Measurements from ENCODE around the gene SEMA3C. TPM values are rescaled to one million over a fixed set of nuclear protein-coding genes. Genes with fewer than 3 reads are reported as not detected.

The SEMA3C gene
- total RNA-seq, 2 donors from 2014 or later = not detected

DNA sequence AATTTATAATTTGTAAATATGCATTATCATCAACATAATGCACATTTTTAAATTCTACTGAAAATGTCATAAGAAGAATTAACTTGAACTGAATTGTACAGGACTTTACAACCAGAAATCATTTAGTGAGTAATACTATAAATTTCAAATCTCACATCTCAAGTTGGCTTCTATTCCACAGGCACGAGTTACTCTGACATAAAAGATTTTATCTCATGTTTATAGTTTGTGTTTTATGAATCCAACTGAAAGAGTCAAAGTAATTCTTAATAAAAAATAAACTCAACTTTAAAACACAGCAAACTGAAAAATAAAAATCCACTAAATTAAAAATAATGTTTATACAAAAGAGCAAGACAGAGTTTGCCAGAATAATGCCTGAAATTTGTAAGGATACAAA lies 151.2 kb downstream of the SEMA3C start:
- no peak overlapping the region for H3K27ac Mint-ChIP-seq
- no peak overlapping the region for H3K4me3 Mint-ChIP-seq
- H3K4me1 Mint-ChIP-seq (ENCODE audit: low read depth) = no peaks in the 10 kb centered on the region
- no peaks in the 10 kb centered on the region for H3K36me3 Mint-ChIP-seq (ENCODE audit: insufficient read depth in 2 of 2)
- DNase-seq (no peak), ATAC-seq (replicated peaks in 1 of 2) (no peak)
- H3K9me3 Mint-ChIP-seq = peaks cover 0 to 2% of the 10 kb centered on the region in 2 donors
- no peaks in the 10 kb centered on the region for H3K27me3 Mint-ChIP-seq (ENCODE audit: low read depth)

- no peak for DNase-seq
- Mint-ChIP-seq H3K9me3 (peaks cover 0 to 2% of the 10 kb centered on the region in 2 donors), H3K36me3 (ENCODE audit: insufficient read depth in 2 of 2) (no peaks in the 10 kb centered on the region), H3K4me3 (no peak overlapping the region), H3K4me1 (ENCODE audit: low read depth) (no peaks in the 10 kb centered on the region), H3K27ac (no peak overlapping the region), H3K27me3 (ENCODE audit: low read depth) (no peaks in the 10 kb centered on the region)
- no peak for ATAC-seq (replicated peaks in 1 of 2)
Measured at GRCh38 chr7:80766724-80767123, 152.1 kb downstream of the SEMA3C start.

- Mint-ChIP-seq H3K27ac (no peak overlapping the region), H3K36me3 (ENCODE audit: insufficient read depth in 2 of 2) (no peaks in the 10 kb centered on the region), H3K27me3 (ENCODE audit: low read depth) (no peaks in the 10 kb centered on the region), H3K4me1 (ENCODE audit: low read depth) (no peaks in the 10 kb centered on the region), H3K4me3 (no peak overlapping the region), H3K9me3 (no peaks in the 10 kb centered on the region)
- DNase-seq (no peak), ATAC-seq (replicated peaks in 1 of 2) (no peak)
Measured at GRCh38 chr7:80764132-80764531, 154.7 kb downstream of the SEMA3C start.

DNA sequence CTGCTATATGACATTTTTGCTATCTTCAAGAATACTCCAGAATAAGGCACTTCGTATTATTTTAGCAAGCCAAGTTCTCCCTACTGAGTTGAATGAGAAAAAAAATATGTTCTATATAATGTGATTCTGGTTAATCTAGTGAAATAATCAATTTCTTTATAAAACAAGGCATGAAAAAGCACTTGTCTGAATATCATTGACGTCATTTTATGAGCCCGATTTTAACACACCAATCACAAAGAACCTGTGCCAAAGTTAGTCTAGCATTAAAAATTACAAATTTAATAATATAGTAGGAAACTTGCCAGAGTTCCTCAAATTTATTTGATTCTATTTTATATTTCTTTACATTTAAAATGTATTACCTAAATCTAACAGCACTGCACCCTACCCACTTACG lies 155.1 kb downstream of the SEMA3C start:
- no peaks in the 10 kb centered on the region for H3K27me3 Mint-ChIP-seq (ENCODE audit: low read depth)
- H3K4me3 Mint-ChIP-seq = no peak overlapping the region
- DNase-seq (no peak), ATAC-seq (replicated peaks in 1 of 2) (no peak)
- no peak overlapping the region for H3K27ac Mint-ChIP-seq
- no peaks in the 10 kb centered on the region for H3K9me3 Mint-ChIP-seq
- no peaks in the 10 kb centered on the region for H3K36me3 Mint-ChIP-seq (ENCODE audit: insufficient read depth in 2 of 2)
- H3K4me1 Mint-ChIP-seq (ENCODE audit: low read depth) = no peaks in the 10 kb centered on the region

DNA sequence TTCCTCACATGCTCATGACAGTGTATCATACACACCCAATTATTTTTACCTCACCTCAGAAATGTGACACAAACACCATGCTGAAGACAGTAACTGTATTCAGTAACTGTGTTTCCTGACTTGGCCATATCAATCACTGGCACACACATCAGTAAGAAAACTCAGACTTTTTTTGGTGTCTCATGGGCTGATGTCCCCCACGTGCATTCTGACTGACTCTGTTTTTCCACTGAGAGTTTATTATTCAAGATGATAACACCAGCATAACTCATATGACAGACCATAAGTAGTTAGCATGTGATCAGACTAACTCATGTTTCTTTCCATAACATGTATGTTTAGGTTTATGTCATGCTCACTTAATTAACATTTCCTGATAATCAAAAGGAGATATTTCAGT lies 155.6 kb downstream of the SEMA3C start:
- no peaks in the 10 kb centered on the region for H3K4me1 Mint-ChIP-seq (ENCODE audit: low read depth)
- ATAC-seq (replicated peaks in 1 of 2) (no peak), DNase-seq (no peak)
- H3K36me3 Mint-ChIP-seq (ENCODE audit: insufficient read depth in 2 of 2) = no peaks in the 10 kb centered on the region
- no peak overlapping the region for H3K27ac Mint-ChIP-seq
- no peaks in the 10 kb centered on the region for H3K27me3 Mint-ChIP-seq (ENCODE audit: low read depth)
- H3K4me3 Mint-ChIP-seq = no peak overlapping the region
- H3K9me3 Mint-ChIP-seq = no peaks in the 10 kb centered on the region

- ATAC-seq (replicated peaks in 1 of 2) (no peak), DNase-seq (no peak)
- no peak overlapping the region for H3K4me3 Mint-ChIP-seq
- no peaks in the 10 kb centered on the region for H3K4me1 Mint-ChIP-seq (ENCODE audit: low read depth)
- H3K27ac Mint-ChIP-seq = no peak overlapping the region
- no peaks in the 10 kb centered on the region for H3K27me3 Mint-ChIP-seq (ENCODE audit: low read depth)
- H3K9me3 Mint-ChIP-seq = peaks cover 6% of the 10 kb centered on the region in 2 donors
- H3K36me3 Mint-ChIP-seq (ENCODE audit: insufficient read depth in 2 of 2) = no peaks in the 10 kb centered on the region
Measured at GRCh38 chr7:80760292-80760691, 158.6 kb downstream of the SEMA3C start.

GRCh38 chr7:80752954-80753690 lies 165.7 kb downstream of the SEMA3C start:
- Mint-ChIP-seq H3K27ac (no peak overlapping the region), H3K36me3 (ENCODE audit: insufficient read depth in 2 of 2) (no peaks in the 10 kb centered on the region), H3K27me3 (ENCODE audit: low read depth) (no peaks in the 10 kb centered on the region), H3K9me3 (peaks cover 6 to 12% of the 10 kb centered on the region in 2 donors), H3K4me3 (no peak overlapping the region), H3K4me1 (ENCODE audit: low read depth) (no peaks in the 10 kb centered on the region)
- no peak for DNase-seq
- no peak for ATAC-seq (replicated peaks in 1 of 2)

- no peak overlapping the region for H3K27ac Mint-ChIP-seq
- no peaks in the 10 kb centered on the region for H3K27me3 Mint-ChIP-seq (ENCODE audit: low read depth)
Measured at GRCh38 chr7:80749270-80749669, 169.6 kb downstream of the SEMA3C start.

GRCh38 chr7:80748363-80749042 lies 170.3 kb downstream of the SEMA3C start:
- ATAC-seq (replicated peaks in 1 of 2) (no peak), DNase-seq (no peak)
- Mint-ChIP-seq H3K9me3 (peaks cover 0 to 9% of the 10 kb centered on the region in 2 donors), H3K36me3 (ENCODE audit: insufficient read depth in 2 of 2) (no peaks in the 10 kb centered on the region), H3K27me3 (ENCODE audit: low read depth) (no peaks in the 10 kb centered on the region), H3K4me1 (ENCODE audit: low read depth) (no peaks in the 10 kb centered on the region), H3K27ac (no peak overlapping the region), H3K4me3 (no peak overlapping the region)

More at GRCh38 chr7:80749270-80749669, 169.6 kb downstream of the SEMA3C start:
- Mint-ChIP-seq H3K36me3 (ENCODE audit: insufficient read depth in 2 of 2) (no peaks in the 10 kb centered on the region), H3K4me1 (ENCODE audit: low read depth) (no peaks in the 10 kb centered on the region), H3K4me3 (no peak overlapping the region), H3K9me3 (peaks cover 0 to 9% of the 10 kb centered on the region in 2 donors)
- DNase-seq (no peak), ATAC-seq (replicated peaks in 1 of 2) (no peak)

GRCh38 chr7:80740778-80741545 lies 177.9 kb downstream of the SEMA3C start:
- ATAC-seq (replicated peaks in 1 of 2) (no peak), DNase-seq (no peak)
- Mint-ChIP-seq H3K27me3 (ENCODE audit: low read depth) (no peaks in the 10 kb centered on the region), H3K4me1 (ENCODE audit: low read depth) (no peaks in the 10 kb centered on the region), H3K4me3 (no peak overlapping the region), H3K36me3 (ENCODE audit: insufficient read depth in 2 of 2) (no peaks in the 10 kb centered on the region), H3K27ac (no peak overlapping the region), H3K9me3 (peaks cover 0 to 2% of the 10 kb centered on the region in 2 donors)

- H3K4me3 Mint-ChIP-seq = no peak overlapping the region
- DNase-seq = no peak
- no peaks in the 10 kb centered on the region for H3K4me1 Mint-ChIP-seq (ENCODE audit: low read depth)
- H3K9me3 Mint-ChIP-seq = peaks cover 2 to 5% of the 10 kb centered on the region in 2 donors
- H3K27ac Mint-ChIP-seq = no peak overlapping the region
- no peaks in the 10 kb centered on the region for H3K27me3 Mint-ChIP-seq (ENCODE audit: low read depth)
- no peak for ATAC-seq (replicated peaks in 1 of 2)
- no peaks in the 10 kb centered on the region for H3K36me3 Mint-ChIP-seq (ENCODE audit: insufficient read depth in 2 of 2)
Measured at GRCh38 chr7:80736371-80737125, 182.3 kb downstream of the SEMA3C start.

DNA sequence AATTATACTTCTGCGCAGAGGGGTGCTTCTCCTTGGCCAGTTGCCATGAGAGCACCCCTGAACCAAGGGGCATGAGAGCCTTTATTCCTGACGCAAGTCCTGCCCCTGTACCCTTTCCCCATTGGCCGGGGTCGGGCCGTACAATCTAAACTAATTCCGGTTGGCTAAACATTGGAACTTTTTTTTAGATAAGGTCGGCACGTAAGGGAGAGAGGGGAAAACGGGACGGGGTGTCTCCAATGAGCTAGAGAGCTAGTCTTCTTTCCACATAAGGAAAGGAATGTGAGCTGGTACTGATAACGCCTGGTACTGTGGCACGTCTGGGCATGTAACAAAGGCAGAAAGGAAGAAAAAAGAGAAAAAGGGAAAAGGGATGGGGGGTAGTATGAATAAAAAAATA lies 183.5 kb downstream of the SEMA3C start:
- no peak overlapping the region for H3K27ac Mint-ChIP-seq
- no peaks in the 10 kb centered on the region for H3K27me3 Mint-ChIP-seq (ENCODE audit: low read depth)
- DNase-seq (no peak), ATAC-seq (replicated peaks in 1 of 2) (no peak)
- H3K4me1 Mint-ChIP-seq (ENCODE audit: low read depth) = no peaks in the 10 kb centered on the region
- no peak overlapping the region for H3K4me3 Mint-ChIP-seq
- H3K36me3 Mint-ChIP-seq (ENCODE audit: insufficient read depth in 2 of 2) = no peaks in the 10 kb centered on the region
- peaks cover 2 to 9% of the 10 kb centered on the region in 2 donors for H3K9me3 Mint-ChIP-seq

DNA sequence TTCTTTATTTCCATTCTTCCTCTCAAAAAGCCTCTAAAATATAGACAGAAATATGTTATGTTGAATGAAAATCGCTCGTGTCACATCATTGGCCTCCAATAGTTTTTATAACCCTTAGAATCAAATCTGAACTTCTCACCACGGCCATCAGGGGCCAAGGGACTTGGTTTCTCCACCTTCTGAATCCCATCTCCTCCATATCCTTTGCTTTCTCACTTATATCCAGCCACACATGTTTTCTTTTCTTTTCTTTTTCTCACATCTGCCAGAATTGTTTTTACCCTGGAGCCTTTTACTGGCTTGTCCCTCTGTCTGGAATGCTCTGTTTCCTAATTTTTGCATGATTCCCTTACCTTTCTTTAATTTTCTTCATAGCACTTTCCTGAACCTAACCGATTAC lies 184.8 kb downstream of the SEMA3C start:
- DNase-seq (no peak), ATAC-seq (replicated peaks in 1 of 2) (no peak)
- Mint-ChIP-seq H3K27ac (peak overlapping the region; percentile 3), H3K27me3 (ENCODE audit: low read depth) (no peaks in the 10 kb centered on the region), H3K4me1 (ENCODE audit: low read depth) (no peaks in the 10 kb centered on the region), H3K9me3 (peaks cover 2 to 9% of the 10 kb centered on the region in 2 donors), H3K4me3 (no peak overlapping the region), H3K36me3 (ENCODE audit: insufficient read depth in 2 of 2) (no peaks in the 10 kb centered on the region)

Data from activated T-cell treated with anti-CD3 and anti-CD28 coated beads, Interleukin-2, amount 50 U/mL, for 72 hours (primary cell).